GM18526 (cell line): ENCODE measurements around the gene PRR35.

ENCODE experiments used
- POLR2A ChIP-seq: IDR thresholded peaks from 3 replicates; pipeline ENCODE4 v1.6.1; 2011; ENCODE audit not compliant: insufficient read length; ENCODE audit errors: extremely low read depth

The PRR35 gene

GRCh38 chr16:561957-562938, 2.1 kb downstream of the PRR35 start:
- TF ChIP-seq POLR2A, result no peak

DNA sequence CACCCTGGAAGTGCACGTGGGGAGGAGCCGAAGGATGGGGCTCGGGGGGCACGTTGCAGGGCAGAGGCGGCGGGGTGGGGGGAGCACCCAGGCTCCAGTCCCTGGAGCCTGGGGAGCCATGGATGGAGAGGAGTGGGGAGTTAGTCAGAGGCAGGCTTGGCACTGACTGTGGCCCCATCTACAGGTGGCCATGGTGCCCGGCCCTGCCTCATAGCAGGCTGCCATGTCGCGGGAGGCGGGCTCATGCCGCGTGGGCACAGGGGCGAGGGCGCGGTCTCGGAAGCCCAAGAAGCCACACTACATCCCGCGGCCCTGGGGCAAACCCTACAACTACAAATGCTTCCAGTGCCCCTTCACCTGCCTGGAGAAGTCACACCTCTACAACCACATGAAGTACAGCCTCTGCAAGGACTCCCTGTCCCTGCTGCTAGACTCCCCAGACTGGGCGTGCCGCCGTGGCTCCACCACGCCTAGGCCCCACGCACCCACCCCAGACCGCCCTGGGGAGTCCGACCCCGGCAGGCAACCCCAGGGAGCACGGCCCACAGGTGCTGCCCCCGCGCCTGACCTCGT, 3.0 kb downstream of the PRR35 start:
- no peak for TF ChIP-seq POLR2A

DNA sequence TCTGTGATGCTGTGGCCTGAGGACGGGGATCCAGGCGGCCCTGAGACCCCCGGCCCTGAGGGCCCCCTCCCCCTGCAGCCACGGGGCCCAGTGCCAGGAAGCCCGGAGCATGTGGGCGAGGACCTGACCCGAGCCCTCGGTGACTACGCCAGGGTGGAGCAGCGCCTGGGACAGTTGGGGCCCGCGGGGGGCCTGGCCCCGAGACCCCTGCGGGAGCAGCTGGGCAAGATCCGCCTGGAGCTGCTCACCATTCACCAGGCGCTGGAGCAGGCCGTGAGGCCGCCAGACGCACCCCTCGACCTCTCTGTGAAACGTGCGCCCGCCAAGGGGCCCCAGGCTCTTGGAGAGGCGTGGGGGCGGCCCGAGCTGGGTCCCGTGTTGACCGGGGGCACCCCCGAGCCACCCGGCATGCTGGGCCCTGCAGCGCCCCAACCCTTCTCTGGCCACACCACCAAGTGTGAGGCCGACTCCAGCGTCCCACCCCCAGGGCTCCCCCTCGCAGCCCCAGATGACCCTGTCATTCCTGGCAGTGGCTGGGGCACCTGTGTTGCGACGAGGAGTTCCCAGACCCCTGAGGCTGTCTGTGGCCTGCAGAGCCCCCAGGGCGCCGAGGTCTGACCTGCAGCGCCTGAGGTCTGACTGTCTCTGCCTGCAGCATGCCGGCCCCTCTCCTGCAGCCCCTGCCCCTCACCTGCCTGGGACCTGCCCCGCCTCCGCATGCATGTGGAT, 4.7 kb downstream of the PRR35 start:
- TF ChIP-seq POLR2A, result no peak

- TF ChIP-seq POLR2A, result no peak
These were observed 5.5 kb downstream of the PRR35 start for GRCh38 chr16:565419-566330.

DNA sequence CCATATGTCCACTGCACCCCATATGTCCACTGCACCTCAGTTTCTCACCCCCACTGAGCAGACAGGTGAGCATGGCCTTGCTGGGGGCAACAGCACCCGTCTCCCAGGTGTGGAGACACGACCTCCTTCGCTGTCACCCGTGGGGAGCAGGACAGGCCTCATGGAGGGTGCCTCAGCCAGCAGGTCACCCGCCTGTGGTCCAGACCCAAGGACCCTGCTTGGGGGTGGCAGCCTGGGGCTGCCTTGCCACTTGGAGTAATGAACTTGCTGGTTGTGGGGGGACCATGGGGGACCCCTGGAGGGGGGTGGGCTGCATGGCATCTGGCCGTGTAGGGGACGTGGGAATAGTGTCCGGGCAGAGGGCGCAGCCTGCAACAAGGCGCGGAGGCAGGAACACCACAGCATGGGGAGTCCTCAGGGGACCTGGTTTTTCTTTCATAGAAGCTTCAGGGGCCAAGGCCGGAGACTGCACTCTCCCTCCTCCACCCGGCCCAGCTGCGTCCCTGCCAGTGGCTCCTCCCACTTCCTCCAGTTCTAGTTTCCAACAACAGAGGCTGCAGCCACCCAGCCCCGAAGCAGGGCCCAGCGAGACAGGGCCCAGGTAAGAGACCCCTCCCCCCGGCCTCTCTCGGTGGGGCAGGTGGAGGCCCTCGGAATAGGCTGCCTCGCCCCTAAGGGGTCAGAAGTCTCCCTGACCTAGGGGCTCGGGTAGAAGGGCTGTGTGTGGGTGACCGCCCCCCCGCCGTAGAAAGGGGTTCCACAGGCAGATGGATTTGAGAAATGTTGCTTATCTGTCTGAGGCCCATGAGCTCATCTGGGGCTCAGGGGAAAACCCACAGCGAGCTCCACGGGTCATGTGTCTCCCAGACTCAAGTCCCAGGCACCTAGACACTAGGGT, 6.5 kb downstream of the PRR35 start, which contains the start of gene NHLRC4:
Gene NHLRC4, plus strand, starts transcription at position 531 of the 898 bp plus-strand sequence. CDS start 1,043 bp downstream, outside the sequence.
- peak; percentile 55 for TF ChIP-seq POLR2A

- no peak for TF ChIP-seq POLR2A
These were observed 7.4 kb downstream of the PRR35 start for GRCh38 chr16:567373-568256.

DNA sequence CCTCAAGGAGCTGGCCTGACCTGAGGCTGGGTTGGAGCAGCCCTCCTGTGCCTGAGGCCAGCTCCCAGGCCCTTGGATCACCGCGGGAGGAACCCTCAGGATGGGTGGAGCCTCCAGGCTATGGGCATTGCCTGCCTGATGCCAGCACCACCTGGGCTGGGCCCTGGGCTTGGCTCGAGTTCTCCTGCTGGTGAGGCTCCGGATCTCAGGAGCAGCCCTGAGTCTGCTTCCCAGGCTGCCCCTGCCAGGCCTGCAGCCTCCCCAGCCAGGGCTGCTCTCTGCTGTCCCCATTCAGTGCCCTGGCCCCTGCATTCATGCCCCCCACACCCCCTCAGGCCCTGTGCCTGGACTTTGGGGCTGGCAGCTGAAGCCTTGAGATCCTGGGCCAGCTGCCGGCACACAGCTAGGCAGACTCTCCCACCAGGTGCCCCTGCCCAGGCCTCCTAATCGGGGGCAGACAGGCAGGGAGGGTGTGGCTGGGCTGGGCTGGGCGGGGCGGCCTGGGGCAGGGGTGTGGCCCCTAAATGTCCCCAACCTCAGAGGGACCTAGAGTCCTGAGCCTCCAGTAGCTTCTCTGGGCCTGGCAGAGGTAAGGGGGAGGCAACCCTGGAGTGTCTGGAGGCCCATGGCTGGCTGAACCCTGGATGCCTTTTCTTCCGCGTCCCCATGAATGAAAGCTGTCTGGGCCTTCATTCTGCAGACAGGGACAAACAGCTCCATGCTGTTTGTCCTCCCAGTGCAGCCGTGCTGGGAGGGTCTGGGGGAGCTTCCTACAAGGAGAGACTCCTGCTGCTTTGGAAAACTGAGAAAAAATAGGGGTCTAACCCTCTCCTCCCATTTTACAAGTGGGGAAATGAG, 8.4 kb downstream of the PRR35 start:
- no peak for TF ChIP-seq POLR2A

- peak; percentile 32 for TF ChIP-seq POLR2A
These were observed 9.5 kb downstream of the PRR35 start, which contains the start of gene PIGQ for GRCh38 chr16:569445-570254. TSS of gene PIGQ (plus strand) at chr16:569968. CDS start at chr16:574075, 4,107 bp downstream.

DNA sequence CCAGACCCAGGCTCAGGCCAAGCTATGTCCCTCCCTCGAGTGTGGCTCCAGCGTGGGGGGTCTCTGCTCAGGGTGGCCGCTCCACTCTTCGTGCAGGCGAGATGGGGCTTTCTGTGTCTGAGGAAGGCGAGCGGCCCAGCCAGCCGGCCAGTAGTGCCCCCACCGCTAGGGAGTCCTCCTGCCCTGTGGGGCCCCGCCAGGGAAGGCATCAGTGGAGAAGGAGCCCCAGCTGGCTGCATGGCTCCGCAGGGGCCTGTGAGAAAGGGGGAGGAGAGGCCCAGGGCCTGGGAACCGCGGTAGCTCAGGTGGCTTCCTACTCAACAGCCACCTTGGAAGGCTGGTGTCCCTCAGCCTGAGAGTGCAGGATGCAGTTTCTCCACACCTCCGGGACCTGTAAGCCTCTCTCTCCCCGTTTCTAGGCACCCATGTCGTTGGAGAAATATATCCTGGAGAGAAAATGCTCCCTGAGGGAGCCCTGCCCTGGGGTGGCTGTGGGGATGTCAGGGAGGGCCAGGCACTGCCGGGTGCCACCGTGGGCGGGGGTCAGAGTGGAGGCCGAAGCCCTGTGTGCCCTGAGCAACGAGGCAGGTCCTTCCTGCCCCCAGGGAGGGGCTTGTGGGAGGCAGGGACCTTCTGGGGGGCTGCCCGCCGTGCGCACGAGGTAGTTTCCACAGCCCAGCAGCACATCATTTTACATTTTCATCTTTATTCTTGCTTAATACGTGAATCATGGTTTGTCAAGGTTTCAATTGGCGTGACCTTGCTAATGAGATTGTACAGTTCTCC, 12.9 kb downstream of the PRR35 start:
- no peak for TF ChIP-seq POLR2A

DNA sequence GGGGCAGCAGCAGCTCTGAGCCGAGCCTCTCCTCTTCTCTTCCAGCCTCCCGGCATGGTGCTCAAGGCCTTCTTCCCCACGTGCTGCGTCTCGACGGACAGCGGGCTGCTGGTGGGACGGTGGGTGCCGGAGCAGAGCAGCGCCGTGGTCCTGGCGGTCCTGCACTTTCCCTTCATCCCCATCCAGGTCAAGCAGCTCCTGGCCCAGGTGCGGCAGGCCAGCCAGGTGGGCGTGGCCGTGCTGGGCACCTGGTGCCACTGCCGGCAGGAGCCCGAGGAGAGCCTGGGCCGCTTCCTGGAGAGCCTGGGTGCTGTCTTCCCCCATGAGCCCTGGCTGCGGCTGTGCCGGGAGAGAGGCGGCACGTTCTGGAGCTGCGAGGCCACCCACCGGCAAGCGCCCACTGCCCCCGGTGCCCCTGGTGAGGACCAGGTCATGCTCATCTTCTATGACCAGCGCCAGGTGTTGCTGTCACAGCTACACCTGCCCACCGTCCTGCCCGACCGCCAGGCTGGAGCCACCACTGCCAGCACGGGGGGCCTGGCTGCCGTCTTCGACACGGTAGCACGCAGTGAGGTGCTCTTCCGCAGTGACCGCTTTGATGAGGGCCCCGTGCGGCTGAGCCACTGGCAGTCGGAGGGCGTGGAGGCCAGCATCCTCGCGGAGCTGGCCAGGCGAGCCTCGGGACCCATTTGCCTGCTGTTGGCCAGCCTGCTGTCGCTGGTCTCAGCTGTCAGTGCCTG, 14.0 kb downstream of the PRR35 start:
- TF ChIP-seq POLR2A, result no peak
